BJ (cell line): ENCODE data around the gene RPSA. TPM values are rescaled to one million over a fixed set of nuclear protein-coding genes. Genes with fewer than 3 reads are reported as not detected.

ENCODE experiments used
- CTCF ChIA-PET: fragments of 350-600 bp; formaldehyde crosslinking; extraction: SDS; loops from one replicate; lab custom pipeline; 2021; ENCODE audit warnings: antibody characterized with exemption, inconsistent platforms; lab: Yijun Ruan, JAX
- POLR2A ChIA-PET: fragments of 300-600 bp; sonication (Branson Sonifier 250); formaldehyde crosslinking; extraction: SDS; loops from one replicate; lab custom pipeline; 2021; ENCODE audit warnings: antibody characterized with exemption; lab: Charles Lee
- DNase-seq: peaks from one replicate; pipeline ENCODE4 v3.0.0-alpha.2; 2011; ENCODE audit warnings: low read depth
- H3K27me3 ChIP-seq: 2 replicates; pipeline ENCODE4 v1.6.0; 2011; ENCODE audit warnings: low read length; ENCODE audit not compliant: control insufficient read depth, insufficient read depth
- H3K36me3 ChIP-seq: 2 replicates; pipeline ENCODE4 v1.5.1; 2011; ENCODE audit warnings: low read length; ENCODE audit not compliant: control insufficient read depth, insufficient read depth
- H3K4me3 ChIP-seq: 2 replicates; pipeline ENCODE4 v1.5.1; 2011; ENCODE audit warnings: low read depth, mild to moderate bottlenecking, control low read depth, low read length
- polyA plus RNA-seq: library from polyadenylated mRNA; depleted of rRNA; stranded (reverse); fragments of >200 nt; gene quantifications from 2 replicates; pipeline ENCODE4 v1.2.3, GENCODE V29; 2011
- TF ChIP-seq, protein P1 (sequence below): IDR thresholded peaks from 2 replicates; pipeline ENCODE4 v1.5.1; 2011; ENCODE audit warnings: low read depth, mild to moderate bottlenecking, control low read depth, inconsistent platforms, low read length, moderate library complexity; ENCODE audit not compliant: insufficient read depth

Gene RPSA
- polyA plus RNA-seq, 1 experiment, result 4,053 TPM

DNA sequence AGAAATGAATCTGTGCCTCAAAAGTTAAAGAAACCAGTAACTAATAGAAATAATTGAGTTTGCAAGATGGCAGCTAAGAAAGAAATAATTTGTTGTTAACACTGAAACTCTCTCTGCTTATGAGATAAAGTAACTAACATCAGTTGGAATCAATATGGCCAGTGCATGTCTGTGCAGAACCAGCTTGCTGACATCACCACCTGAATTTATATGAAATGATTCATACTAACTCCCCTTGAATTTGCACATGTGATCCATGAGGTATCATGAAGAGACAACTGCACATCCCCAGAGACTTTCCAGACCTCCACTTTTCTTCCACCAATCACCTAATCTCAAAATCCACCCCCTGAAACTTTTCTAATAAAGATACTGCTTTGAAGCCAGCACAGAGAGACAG is 33.7 kb upstream of the RPSA start:
- CTCF ChIA-PET, result no interaction called here
- no peaks in the 10 kb centered on the region; the same call in 1 of the 2 replicates for H3K27me3 ChIP-seq
- POLR2A ChIA-PET, result no interaction called here
- TF ChIP-seq, protein P1, sequence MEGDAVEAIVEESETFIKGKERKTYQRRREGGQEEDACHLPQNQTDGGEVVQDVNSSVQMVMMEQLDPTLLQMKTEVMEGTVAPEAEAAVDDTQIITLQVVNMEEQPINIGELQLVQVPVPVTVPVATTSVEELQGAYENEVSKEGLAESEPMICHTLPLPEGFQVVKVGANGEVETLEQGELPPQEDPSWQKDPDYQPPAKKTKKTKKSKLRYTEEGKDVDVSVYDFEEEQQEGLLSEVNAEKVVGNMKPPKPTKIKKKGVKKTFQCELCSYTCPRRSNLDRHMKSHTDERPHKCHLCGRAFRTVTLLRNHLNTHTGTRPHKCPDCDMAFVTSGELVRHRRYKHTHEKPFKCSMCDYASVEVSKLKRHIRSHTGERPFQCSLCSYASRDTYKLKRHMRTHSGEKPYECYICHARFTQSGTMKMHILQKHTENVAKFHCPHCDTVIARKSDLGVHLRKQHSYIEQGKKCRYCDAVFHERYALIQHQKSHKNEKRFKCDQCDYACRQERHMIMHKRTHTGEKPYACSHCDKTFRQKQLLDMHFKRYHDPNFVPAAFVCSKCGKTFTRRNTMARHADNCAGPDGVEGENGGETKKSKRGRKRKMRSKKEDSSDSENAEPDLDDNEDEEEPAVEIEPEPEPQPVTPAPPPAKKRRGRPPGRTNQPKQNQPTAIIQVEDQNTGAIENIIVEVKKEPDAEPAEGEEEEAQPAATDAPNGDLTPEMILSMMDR, result no peak
- no peak overlapping the region for H3K4me3 ChIP-seq
- DNase-seq, result no peak
- no peaks in the 10 kb centered on the region for H3K36me3 ChIP-seq

DNA sequence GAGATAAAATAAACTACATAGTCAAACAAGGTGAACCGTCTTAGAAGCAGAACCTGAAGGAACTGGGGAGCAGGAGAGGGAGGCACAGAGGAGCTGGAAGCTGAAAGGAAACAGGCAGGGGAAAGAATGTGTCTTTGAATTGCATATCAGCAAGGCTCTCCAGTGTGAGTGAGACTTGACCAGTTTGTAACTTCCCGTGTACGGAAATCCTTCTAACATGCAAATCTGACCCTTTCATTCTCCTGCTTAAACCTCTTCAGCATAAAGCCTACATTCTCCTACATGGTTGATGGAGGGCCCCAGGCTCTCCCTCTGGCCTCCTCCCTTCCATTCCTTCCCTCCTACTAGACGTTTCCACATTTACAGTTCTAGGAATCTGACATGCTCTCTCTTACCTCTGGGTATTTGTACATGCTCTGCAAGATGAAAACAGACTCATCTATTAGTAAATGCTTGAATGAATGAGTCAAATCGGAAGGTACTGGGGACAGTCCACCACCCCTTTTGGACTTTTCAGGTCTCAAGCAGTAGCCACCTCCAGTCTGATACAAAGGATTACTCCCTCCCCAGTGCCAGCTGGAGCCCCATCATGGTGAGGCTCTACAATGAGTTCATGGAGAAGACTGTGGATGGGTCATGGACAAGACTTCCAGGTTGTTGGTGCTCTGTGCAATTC is 29.4 kb upstream of the RPSA start:
- ChIA-PET POLR2A (interaction anchor here (0.7 kb wide), 1 partner anchor 39 kb away, joined by 5 read pairs; no protein-coding TSS in a partner anchor), CTCF (interaction anchor here (2.0 kb wide), 1 partner anchor 9 kb away, joined by 7 read pairs; no protein-coding TSS in a partner anchor)
- DNase-seq, result no peak
- Histone ChIP-seq H3K27me3 (no peaks in the 10 kb centered on the region; the same call in 1 of the 2 replicates), H3K36me3 (no peaks in the 10 kb centered on the region), H3K4me3 (no peak overlapping the region)
- TF ChIP-seq, protein P1, result no peak

DNA sequence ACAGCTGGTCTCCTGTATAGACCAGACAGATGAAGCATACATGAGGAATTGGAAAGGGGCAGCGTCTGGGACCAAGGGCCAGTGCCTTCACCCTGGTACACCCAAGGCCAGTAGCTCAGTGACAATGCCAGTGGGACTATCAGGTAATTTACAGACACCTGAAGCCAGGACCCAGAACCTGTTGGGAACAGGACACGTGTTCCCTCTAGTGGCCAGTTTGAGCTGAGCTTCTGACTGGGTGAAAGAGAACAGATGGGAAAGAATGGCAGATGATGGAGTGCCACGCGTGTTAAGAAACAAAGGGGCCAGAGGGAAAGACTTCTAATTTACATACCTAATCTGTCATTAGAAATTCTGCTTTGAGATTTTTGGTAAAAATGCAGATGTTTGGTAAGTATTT is 28.4 kb upstream of the RPSA start:
- DNase-seq, result no peak
- ChIA-PET CTCF (interaction anchor here (0.8 to 2.0 kb wide), 2 partner anchors 10 to 23 kb away, joined by 3 to 7 read pairs; no protein-coding TSS in a partner anchor), POLR2A (interaction anchor here (0.5 kb wide), 1 partner anchor 32 kb away, joined by 4 read pairs; no protein-coding TSS in a partner anchor)
- Histone ChIP-seq H3K27me3 (no peaks in the 10 kb centered on the region; the same call in 1 of the 2 replicates), H3K36me3 (no peaks in the 10 kb centered on the region), H3K4me3 (no peak overlapping the region)
- TF ChIP-seq, protein P1, result peak; percentile 66

DNA sequence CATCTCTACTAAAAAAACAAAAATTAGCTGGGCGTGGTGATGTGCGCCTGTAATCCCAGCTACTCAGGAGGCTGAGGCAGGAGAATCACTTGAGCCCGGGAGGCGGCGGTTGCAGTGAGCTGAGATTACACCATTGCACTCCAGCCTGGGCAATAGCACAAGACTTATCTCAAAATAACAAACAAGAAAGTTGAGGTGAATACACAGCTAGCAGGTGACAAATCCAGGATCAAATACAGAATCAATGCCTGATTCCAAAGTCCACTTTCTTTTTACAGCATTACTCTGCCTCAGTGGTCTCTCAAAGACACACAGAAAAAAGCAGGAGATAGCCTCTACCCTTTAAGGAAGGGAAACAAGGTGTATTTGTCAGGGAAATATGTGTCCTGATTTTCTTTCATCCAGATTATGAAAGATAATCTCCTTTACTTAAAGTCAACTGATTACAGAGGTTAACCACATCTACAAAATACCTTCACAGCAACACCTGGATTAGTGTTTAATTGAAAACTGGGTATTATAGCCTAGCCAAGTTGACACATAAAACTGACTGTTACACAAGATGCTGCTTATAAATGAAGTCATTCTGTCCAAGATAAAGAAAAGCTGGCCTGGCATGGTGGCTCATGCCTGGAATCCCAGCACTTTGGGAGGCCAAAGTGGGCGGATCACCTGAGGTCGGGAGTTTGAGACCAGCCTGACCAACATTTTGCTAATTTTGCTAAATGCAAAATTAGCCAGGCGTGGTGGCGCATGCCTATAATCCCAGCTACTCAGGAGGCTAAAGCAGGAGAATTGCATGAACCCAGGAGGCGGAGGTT is 27.4 kb upstream of the RPSA start:
- CTCF ChIA-PET, result no interaction called here
- DNase-seq, result no peak
- H3K36me3 ChIP-seq, result no peaks in the 10 kb centered on the region
- H3K4me3 ChIP-seq, result no peak overlapping the region
- TF ChIP-seq, protein P1, result no peak
- POLR2A ChIA-PET, result no interaction called here
- no peaks in the 10 kb centered on the region; the same call in 1 of the 2 replicates for H3K27me3 ChIP-seq

DNA sequence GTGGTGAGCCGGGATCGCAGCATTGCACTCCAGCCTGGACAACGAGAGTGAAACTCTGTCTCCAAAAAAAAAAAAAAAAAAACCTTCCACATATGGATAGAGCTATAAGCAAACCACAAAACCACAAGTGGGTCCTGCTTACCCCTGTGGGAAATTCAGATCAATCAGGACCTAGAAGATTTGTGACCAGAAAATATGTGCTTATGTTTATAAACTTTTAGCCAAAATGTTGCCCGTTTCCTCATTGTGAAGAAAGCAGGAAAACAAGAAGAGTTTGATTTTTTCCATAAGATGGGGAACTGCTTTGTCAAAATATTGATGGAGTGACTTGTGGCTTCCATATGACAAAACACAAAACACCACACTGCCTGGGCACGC is 26.8 kb upstream of the RPSA start:
- TF ChIP-seq, protein P1, result no peak
- ChIA-PET CTCF (no interaction called here), POLR2A (no interaction called here)
- no peaks in the 10 kb centered on the region; the same call in 1 of the 2 replicates for H3K27me3 ChIP-seq
- DNase-seq, result no peak
- no peak overlapping the region for H3K4me3 ChIP-seq
- H3K36me3 ChIP-seq, result no peaks in the 10 kb centered on the region
